ACC112 (cell line): Measurements from ENCODE around the gene MYO16.

Source experiments
- H2AFZ ChIP-seq: fragments of 200-600 bp; sonication (generic); one replicate; pipeline ENCODE4 v1.6.0; 2017; ENCODE audit warnings: antibody characterized with exemption, low read length; ENCODE audit not compliant: unreplicated experiment
- H3K27ac ChIP-seq: fragments of 200-600 bp; sonication (generic); 2 replicates; pipeline ENCODE4 v1.5.1; 2014; ENCODE audit warnings: low read depth, mild to moderate bottlenecking, antibody characterized with exemption, low read length, moderate library complexity
- H3K27me3 ChIP-seq: fragments of 200-600 bp; sonication (generic); 2 replicates; pipeline ENCODE4 v1.6.1; 2014; ENCODE audit warnings: mild to moderate bottlenecking, antibody characterized with exemption, low read length, moderate library complexity, mixed read lengths; ENCODE audit not compliant: insufficient read depth
- H3K36me3 ChIP-seq: fragments of 200-600 bp; sonication (generic); 2 replicates; pipeline ENCODE4 v1.6.1; 2016; ENCODE audit warnings: mild to moderate bottlenecking, antibody characterized with exemption, low read length, moderate library complexity, mixed read lengths; ENCODE audit not compliant: insufficient read depth
- H3K4me1 ChIP-seq: fragments of 200-600 bp; sonication (generic); one replicate; pipeline ENCODE4 v1.6.1; 2016; ENCODE audit warnings: low read length, mixed read lengths; ENCODE audit not compliant: insufficient read depth, unreplicated experiment, control insufficient read depth
- H3K4me3 ChIP-seq: fragments of 200-600 bp; sonication (generic); 2 replicates; pipeline ENCODE4 v1.5.1; 2014; ENCODE audit warnings: mild to moderate bottlenecking, low read depth, low read length
- H3K79me2 ChIP-seq: fragments of 200-600 bp; sonication (generic); one replicate; pipeline ENCODE4 v1.6.0; 2016; ENCODE audit warnings: low read length; ENCODE audit not compliant: control insufficient read depth, unreplicated experiment, insufficient read depth

The MYO16 gene

GRCh38 chr13:109241160-109241559 is 611.7 kb downstream of the MYO16 start:
- Histone ChIP-seq H3K27ac (no peak overlapping the region), H2AFZ (no peak overlapping the region), H3K4me1 (peaks cover 23% of the 10 kb centered on the region), H3K79me2 (no peaks in the 10 kb centered on the region), H3K4me3 (no peak overlapping the region), H3K27me3 (no peaks in the 10 kb centered on the region), H3K36me3 (no peaks in the 10 kb centered on the region)

GRCh38 chr13:109243311-109243951 is 614.0 kb downstream of the MYO16 start:
- H3K4me1 ChIP-seq: peaks cover 23% of the 10 kb centered on the region
- peak overlapping the region; percentile 60 for H2AFZ ChIP-seq
- peaks cover 3% of the 10 kb centered on the region; the same call in 1 of the 2 replicates for H3K36me3 ChIP-seq
- H3K27me3 ChIP-seq: no peaks in the 10 kb centered on the region
- H3K79me2 ChIP-seq: no peaks in the 10 kb centered on the region
- H3K4me3 ChIP-seq: peak overlapping the region; percentile 67
- peak overlapping the region; percentile 99 for H3K27ac ChIP-seq

DNA sequence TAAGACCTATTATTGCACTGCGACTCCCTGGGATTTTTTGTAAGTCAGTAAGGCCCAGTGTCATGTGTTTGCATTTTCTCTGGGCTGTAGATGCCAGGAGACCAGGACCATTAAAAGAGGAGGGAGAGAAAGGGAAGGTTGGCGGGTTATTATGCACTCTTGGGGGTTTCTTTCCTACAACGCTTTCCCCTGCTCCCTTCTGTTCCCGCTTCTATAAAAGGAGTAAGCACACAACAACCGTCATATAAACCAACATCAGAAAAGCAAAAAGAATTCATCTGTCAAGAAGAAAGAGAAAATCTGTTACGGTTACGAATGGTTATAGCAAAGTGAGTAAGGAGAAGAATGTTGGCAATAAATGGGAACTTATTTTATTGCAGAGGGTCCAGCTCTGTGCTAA is 615.2 kb downstream of the MYO16 start:
- peak overlapping the region; percentile 99 for H3K27ac ChIP-seq
- no peaks in the 10 kb centered on the region for H3K79me2 ChIP-seq
- peaks cover 5% of the 10 kb centered on the region; the same call in 1 of the 2 replicates for H3K36me3 ChIP-seq
- no peak overlapping the region for H3K4me3 ChIP-seq
- no peaks in the 10 kb centered on the region for H3K27me3 ChIP-seq
- peaks cover 23% of the 10 kb centered on the region for H3K4me1 ChIP-seq
- no peak overlapping the region for H2AFZ ChIP-seq

DNA sequence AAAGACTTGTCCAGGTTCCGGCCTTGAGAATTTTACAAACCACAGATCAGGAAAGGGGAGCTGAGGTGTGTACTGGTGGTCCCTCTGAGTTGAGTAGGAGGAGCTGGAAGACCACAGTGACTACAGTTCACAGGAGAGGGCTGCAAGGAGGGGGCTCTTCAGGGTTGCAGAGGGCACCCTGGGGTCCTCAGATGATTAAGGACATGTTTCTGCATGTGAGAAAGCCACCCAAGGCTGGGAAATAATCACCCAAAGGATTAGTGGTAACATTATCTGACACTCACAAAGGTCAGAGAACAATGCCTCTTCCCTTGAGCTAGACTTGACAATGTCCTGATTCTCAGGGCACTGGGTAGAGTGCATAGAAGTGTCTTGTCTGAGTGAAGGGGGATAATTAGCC is 616.6 kb downstream of the MYO16 start:
- Histone ChIP-seq H3K36me3 (peaks cover 5% of the 10 kb centered on the region; the same call in 1 of the 2 replicates), H3K27me3 (no peaks in the 10 kb centered on the region), H2AFZ (no peak overlapping the region), H3K79me2 (no peaks in the 10 kb centered on the region), H3K27ac (no peak overlapping the region), H3K4me3 (no peak overlapping the region), H3K4me1 (peaks cover 23% of the 10 kb centered on the region)

GRCh38 chr13:109249780-109250528 is 620.5 kb downstream of the MYO16 start:
- H3K27me3 ChIP-seq: no peaks in the 10 kb centered on the region
- no peak overlapping the region for H2AFZ ChIP-seq
- H3K36me3 ChIP-seq: peaks cover 5% of the 10 kb centered on the region; the same call in 1 of the 2 replicates
- no peaks in the 10 kb centered on the region for H3K4me1 ChIP-seq
- no peak overlapping the region for H3K4me3 ChIP-seq
- H3K27ac ChIP-seq: no peak overlapping the region
- H3K79me2 ChIP-seq: no peaks in the 10 kb centered on the region

DNA sequence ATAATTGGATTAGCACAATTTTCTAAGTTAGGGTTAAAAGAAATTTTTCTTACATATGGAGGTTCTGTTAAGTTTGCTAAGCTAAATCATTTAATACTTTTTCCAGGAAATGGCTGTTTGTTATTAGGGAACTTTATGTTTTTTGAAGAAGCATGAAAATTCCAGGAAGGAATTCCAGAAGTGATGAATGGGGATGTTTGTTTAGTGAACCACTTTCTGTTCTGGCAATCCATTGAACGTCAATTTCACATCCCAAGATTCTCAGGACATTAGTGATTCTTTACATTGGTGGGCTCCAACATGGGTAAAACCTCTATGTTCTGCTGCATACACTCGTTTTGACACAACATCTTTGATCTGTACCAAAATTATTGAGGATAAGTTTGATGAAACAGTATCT is 622.5 kb downstream of the MYO16 start:
- Histone ChIP-seq H3K4me3 (no peak overlapping the region), H3K36me3 (peaks cover 5% of the 10 kb centered on the region; the same call in 1 of the 2 replicates), H2AFZ (peak overlapping the region; percentile 4), H3K79me2 (no peaks in the 10 kb centered on the region), H3K27ac (peak overlapping the region; percentile 7; the same call in 1 of the 2 replicates), H3K4me1 (peaks cover 7% of the 10 kb centered on the region), H3K27me3 (no peaks in the 10 kb centered on the region)

DNA sequence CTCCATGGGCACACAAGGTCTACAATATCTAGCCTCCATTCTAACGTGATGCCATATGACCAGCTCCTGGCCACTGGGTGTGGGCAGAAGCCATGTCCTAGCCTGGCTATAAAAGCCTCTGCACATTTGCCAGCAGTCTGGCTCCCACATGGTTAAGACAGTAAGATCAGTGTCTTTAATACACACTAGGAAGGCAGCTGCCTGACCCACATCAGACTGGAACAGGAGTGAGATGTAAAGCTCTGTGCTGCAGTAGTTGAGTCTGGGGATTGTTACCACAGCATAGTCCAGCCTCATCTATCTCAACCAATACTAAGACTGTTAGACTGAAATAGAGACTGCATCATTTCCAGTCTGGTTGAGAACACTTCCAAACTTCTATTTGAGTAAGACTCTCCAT is 623.9 kb downstream of the MYO16 start:
- Histone ChIP-seq H3K27ac (no peak overlapping the region), H3K36me3 (peaks cover 3% of the 10 kb centered on the region; the same call in 1 of the 2 replicates), H3K4me3 (no peak overlapping the region), H3K27me3 (no peaks in the 10 kb centered on the region), H2AFZ (no peak overlapping the region), H3K4me1 (peaks cover 11% of the 10 kb centered on the region), H3K79me2 (no peaks in the 10 kb centered on the region)

- Histone ChIP-seq H3K27ac (no peak overlapping the region), H3K36me3 (no peaks in the 10 kb centered on the region), H3K27me3 (no peaks in the 10 kb centered on the region), H3K4me3 (no peak overlapping the region), H3K79me2 (no peaks in the 10 kb centered on the region), H3K4me1 (peaks cover 13% of the 10 kb centered on the region), H2AFZ (no peak overlapping the region)
Observed at GRCh38 chr13:109254274-109254673, 624.9 kb downstream of the MYO16 start.

DNA sequence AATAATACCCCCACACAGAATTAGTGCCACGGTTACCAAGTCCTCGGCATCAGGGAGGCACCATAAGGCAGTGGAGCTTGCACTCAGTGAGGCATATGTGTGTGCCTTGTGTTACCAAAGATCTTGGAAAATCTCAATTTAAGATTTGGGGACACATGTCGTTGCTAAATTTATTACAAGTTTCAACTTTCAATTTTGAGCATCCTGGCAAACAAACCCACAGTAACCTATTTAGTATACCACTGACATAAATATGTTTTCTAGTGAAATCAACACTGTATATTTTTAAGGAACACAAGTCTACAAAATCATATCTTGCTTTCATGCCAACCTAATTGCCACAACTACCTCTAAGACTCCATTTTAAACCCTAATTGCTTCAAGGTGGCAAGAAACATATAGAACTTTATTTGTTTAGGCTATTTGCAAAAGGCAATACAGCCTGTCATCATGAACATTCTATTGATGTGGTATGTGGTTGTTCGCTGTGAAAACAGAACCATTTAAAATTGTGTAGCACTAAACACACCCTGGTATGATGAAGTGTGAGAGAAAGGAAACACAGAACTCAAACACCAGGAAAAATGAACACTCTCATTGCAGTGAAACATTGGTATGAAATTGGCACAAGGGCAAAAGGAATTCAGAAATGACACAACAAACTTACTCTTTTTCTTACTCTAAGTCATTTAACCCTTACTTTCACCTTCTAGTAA is 625.9 kb downstream of the MYO16 start:
- Histone ChIP-seq H3K27me3 (no peaks in the 10 kb centered on the region), H3K4me1 (peaks cover 18% of the 10 kb centered on the region), H3K27ac (peak overlapping the region; percentile 98), H2AFZ (peak overlapping the region; percentile 1), H3K36me3 (no peaks in the 10 kb centered on the region), H3K79me2 (no peaks in the 10 kb centered on the region), H3K4me3 (no peak overlapping the region)

GRCh38 chr13:109256866-109257760 is 627.7 kb downstream of the MYO16 start:
- Histone ChIP-seq H3K36me3 (no peaks in the 10 kb centered on the region), H3K79me2 (no peaks in the 10 kb centered on the region), H3K27ac (peak overlapping the region; percentile 98), H3K27me3 (no peaks in the 10 kb centered on the region), H3K4me3 (peak overlapping the region; percentile 11; the same call in 1 of the 2 replicates), H3K4me1 (peaks cover 18% of the 10 kb centered on the region), H2AFZ (no peak overlapping the region)
